WTC11 (cell line): Measurements from ENCODE around the gene YOD1. TPM values are rescaled to one million over a fixed set of nuclear protein-coding genes. Genes with fewer than 3 reads are reported as not detected.

Experiments
- ATAC-seq: fragments of 200-7000 bp; cut with Tn5 transposase; 2 replicates; pipeline ENCODE4 v1.10.0; 2021; ENCODE audit warnings: mild to moderate bottlenecking, moderate library complexity
- CTCF ChIA-PET: fragments of 300-600 bp; sonication (Branson Sonifier 250); formaldehyde crosslinking; loops from one replicate; lab custom pipeline; 2021; ENCODE audit warnings: antibody characterized with exemption; lab: Charles Lee
- POLR2A ChIA-PET: fragments of 350-600 bp; sonication (Branson Sonifier 250); formaldehyde crosslinking; loops from one replicate; lab custom pipeline; 2021; ENCODE audit warnings: antibody characterized with exemption; lab: Charles Lee
- DNase-seq: peaks from one replicate; pipeline ENCODE4 v3.0.0; 2021; ENCODE audit warnings: low spot score
- H3K27ac Mint-ChIP-seq: 2 replicates; pipeline ENCODE4 v1.8.0; 2021; ENCODE audit warnings: mixed read lengths
- H3K27me3 Mint-ChIP-seq: 2 replicates; pipeline ENCODE4 v1.8.0; 2021; ENCODE audit warnings: low read depth, mild to moderate bottlenecking, moderate library complexity, mixed read lengths
- H3K36me3 Mint-ChIP-seq: 2 replicates; pipeline ENCODE4 v1.8.0; 2021; ENCODE audit warnings: mixed read lengths
- H3K4me1 Mint-ChIP-seq: 2 replicates; pipeline ENCODE4 v1.8.0; 2022; ENCODE audit warnings: mixed read lengths
- H3K4me3 Mint-ChIP-seq: 2 replicates; pipeline ENCODE4 v1.8.0; 2021; ENCODE audit warnings: mild to moderate bottlenecking, moderate library complexity, mixed read lengths
- H3K9me3 Mint-ChIP-seq: 2 replicates; pipeline ENCODE4 v1.8.0; 2021; ENCODE audit warnings: mixed read lengths
- ATF1 ChIP-seq: sonication (generic); formaldehyde crosslinking; IDR thresholded peaks from 2 replicates; pipeline ENCODE4 v1.8.1; 2023; ENCODE audit warnings: mild to moderate bottlenecking, moderate library complexity, missing genetic modification reagents
- ATF6 ChIP-seq: sonication (generic); formaldehyde crosslinking; IDR thresholded peaks from 2 replicates; pipeline ENCODE4 v1.8.1; 2023; ENCODE audit warnings: mild to moderate bottlenecking, missing genetic modification reagents
- CBFB ChIP-seq: sonication (generic); formaldehyde crosslinking; IDR thresholded peaks from 2 replicates; pipeline ENCODE4 v1.8.1; 2022; ENCODE audit warnings: mild to moderate bottlenecking, low read depth, missing genetic modification reagents
- CREB1 ChIP-seq: sonication (generic); formaldehyde crosslinking; IDR thresholded peaks from 2 replicates; pipeline ENCODE4 v1.8.0; 2023; ENCODE audit warnings: mild to moderate bottlenecking, missing genetic modification reagents
- CTCF ChIP-seq: fragments of 200-600 bp; IDR thresholded peaks from 2 replicates; pipeline ENCODE4 v1.8.0; 2022; ENCODE audit warnings: antibody characterized with exemption
- E2F4 ChIP-seq: sonication (generic); formaldehyde crosslinking; IDR thresholded peaks from 2 replicates; pipeline ENCODE4 v1.8.1; 2022; ENCODE audit warnings: low read depth, mild to moderate bottlenecking, moderate library complexity, missing genetic modification reagents, borderline replicate concordance
- ESRRA ChIP-seq: sonication (generic); formaldehyde crosslinking; IDR thresholded peaks from 2 replicates; pipeline ENCODE4 v1.8.1; 2022; ENCODE audit warnings: mild to moderate bottlenecking, missing genetic modification reagents, borderline replicate concordance
- FOXP1 ChIP-seq: sonication (generic); formaldehyde crosslinking; IDR thresholded peaks from 2 replicates; pipeline ENCODE4 v1.8.0; 2022; ENCODE audit warnings: missing genetic modification reagents, mild to moderate bottlenecking, moderate library complexity, borderline replicate concordance
- GTF2I ChIP-seq: fragments of 250-450 bp; sonication (Bioruptor Pico); conservative IDR thresholded peaks from 2 replicates; pipeline ENCODE4 v1.4.0; 2021; ENCODE audit warnings: mild to moderate bottlenecking
- IRF2 ChIP-seq: sonication (generic); formaldehyde crosslinking; IDR thresholded peaks from 2 replicates; pipeline ENCODE4 v1.8.0; 2022; ENCODE audit warnings: low read depth, missing genetic modification reagents, borderline replicate concordance
- JAZF1 ChIP-seq: fragments of 250-450 bp; sonication (Bioruptor Pico); IDR thresholded peaks from 2 replicates; pipeline ENCODE4 v1.9.0; 2021; ENCODE audit warnings: moderate library complexity, mild to moderate bottlenecking, inconsistent platforms
- MXD4 ChIP-seq: fragments of 250-450 bp; sonication (Bioruptor Pico); IDR thresholded peaks from 2 replicates; pipeline ENCODE4 v1.8.0; 2021; ENCODE audit warnings: mild to moderate bottlenecking, moderate library complexity, borderline replicate concordance
- MYBL2 ChIP-seq: sonication (generic); formaldehyde crosslinking; IDR thresholded peaks from 2 replicates; pipeline ENCODE4 v1.8.1; 2023; ENCODE audit warnings: mild to moderate bottlenecking, moderate library complexity, missing genetic modification reagents
- NR2C2 ChIP-seq: sonication (generic); formaldehyde crosslinking; IDR thresholded peaks from 2 replicates; pipeline ENCODE4 v1.8.0; 2022; ENCODE audit warnings: mild to moderate bottlenecking, missing genetic modification reagents
- PRDM15 ChIP-seq: sonication (generic); formaldehyde crosslinking; IDR thresholded peaks from 2 replicates; pipeline ENCODE4 v1.8.0; 2022; ENCODE audit warnings: missing genetic modification reagents
- SMAD4 ChIP-seq: sonication (generic); formaldehyde crosslinking; IDR thresholded peaks from 2 replicates; pipeline ENCODE4 v1.8.0; 2022; ENCODE audit warnings: mild to moderate bottlenecking, missing genetic modification reagents
- TEAD1 ChIP-seq: sonication (generic); formaldehyde crosslinking; IDR thresholded peaks from 2 replicates; pipeline ENCODE4 v1.8.0; 2022; ENCODE audit warnings: mild to moderate bottlenecking, missing genetic modification reagents
- USF1 ChIP-seq: sonication (generic); formaldehyde crosslinking; IDR thresholded peaks from 2 replicates; pipeline ENCODE4 v1.8.0; 2022; ENCODE audit warnings: mild to moderate bottlenecking, missing genetic modification reagents
- ZNF121 ChIP-seq: sonication (generic); formaldehyde crosslinking; IDR thresholded peaks from 2 replicates; pipeline ENCODE4 v1.8.0; 2023; ENCODE audit warnings: missing genetic modification reagents
- ZNF138 ChIP-seq: sonication (generic); formaldehyde crosslinking; conservative IDR thresholded peaks from 2 replicates; pipeline ENCODE4 v1.8.1; 2022; ENCODE audit warnings: mild to moderate bottlenecking, moderate library complexity, missing genetic modification reagents
- ZNF232 ChIP-seq: sonication (generic); formaldehyde crosslinking; IDR thresholded peaks from 2 replicates; pipeline ENCODE4 v1.8.0; 2022; ENCODE audit warnings: mild to moderate bottlenecking, missing genetic modification reagents
- ZNF263 ChIP-seq: sonication (generic); formaldehyde crosslinking; IDR thresholded peaks from 2 replicates; pipeline ENCODE4 v1.8.1; 2022; ENCODE audit warnings: low read depth, mild to moderate bottlenecking, moderate library complexity, missing genetic modification reagents
- ZNF512 ChIP-seq: sonication (generic); formaldehyde crosslinking; IDR thresholded peaks from 2 replicates; pipeline ENCODE4 v1.8.1; 2022; ENCODE audit warnings: missing genetic modification reagents, borderline replicate concordance
- total RNA-seq: library from RNA; stranded (reverse); gene quantifications from 3 replicates; pipeline ENCODE4 v1.2.3, GENCODE V29; 2021

Gene YOD1
- total RNA-seq, 1 experiment from 2014 or later = 12.0 TPM

GRCh38 chr1:207039380-207040180 lies 11.4 kb downstream of the YOD1 start (continued):
- no peak for TF ChIP-seq CTCF
- TF ChIP-seq ZNF512 (CRISPR knock-in tag) = no peak
- TF ChIP-seq FOXP1 (CRISPR knock-in tag) = no peak
- TF ChIP-seq E2F4 (CRISPR knock-in tag) = no peak
- TF ChIP-seq CBFB (CRISPR knock-in tag) = no peak
- no peak for TF ChIP-seq ZNF263 (CRISPR knock-in tag)
- TF ChIP-seq MXD4 (CRISPR knock-in tag) = no peak
- no peak for TF ChIP-seq IRF2 (CRISPR knock-in tag)
- no peak for TF ChIP-seq CREB1 (CRISPR knock-in tag)
- TF ChIP-seq SMAD4 (CRISPR knock-in tag) = no peak
- no peak for TF ChIP-seq ZNF232 (CRISPR knock-in tag)
- no peak for TF ChIP-seq MYBL2 (CRISPR knock-in tag)

GRCh38 chr1:207036865-207037264 lies 14.1 kb downstream of the YOD1 start:
- peaks cover 2% of the 10 kb centered on the region for H3K9me3 Mint-ChIP-seq
- no peak for ATAC-seq
- H3K4me1 Mint-ChIP-seq = peaks cover 25% of the 10 kb centered on the region
- no peaks in the 10 kb centered on the region for H3K36me3 Mint-ChIP-seq
- no peaks in the 10 kb centered on the region for H3K27me3 Mint-ChIP-seq
- ChIA-PET CTCF (no interaction called here), POLR2A (no interaction called here)
- no peak overlapping the region for H3K4me3 Mint-ChIP-seq
- no peak for DNase-seq
- no peak overlapping the region for H3K27ac Mint-ChIP-seq
- TF ChIP-seq ZNF138 (CRISPR knock-in tag) = no peak
- no peak for TF ChIP-seq ZNF512 (CRISPR knock-in tag)
- TF ChIP-seq IRF2 (CRISPR knock-in tag) = no peak
- no peak for TF ChIP-seq GTF2I (CRISPR knock-in tag)
- TF ChIP-seq PRDM15 (CRISPR knock-in tag) = no peak
- TF ChIP-seq ZNF232 (CRISPR knock-in tag) = no peak
- TF ChIP-seq ZNF121 (CRISPR knock-in tag) = no peak
- no peak for TF ChIP-seq NR2C2 (CRISPR knock-in tag)
- no peak for TF ChIP-seq JAZF1 (CRISPR knock-in tag)
- no peak for TF ChIP-seq ATF1 (CRISPR knock-in tag)
- TF ChIP-seq TEAD1 (CRISPR knock-in tag) = no peak
- no peak for TF ChIP-seq CBFB (CRISPR knock-in tag)
- TF ChIP-seq ESRRA (CRISPR knock-in tag) = no peak
- no peak for TF ChIP-seq USF1 (CRISPR knock-in tag)
- TF ChIP-seq ATF6 (CRISPR knock-in tag) = no peak
